Gastroesophageal sphincter (tissue), 4 donors: ENCODE measurements around the gene PGP. TPM values are rescaled to one million over a fixed set of nuclear protein-coding genes. Genes with fewer than 3 reads are reported as not detected.

Source experiments
- ATAC-seq: fragments of 150-250 bp; one replicate; pipeline ENCODE4 v1.9.1; 2016; ENCODE audit warnings: mild to moderate bottlenecking, moderate library complexity
- H3K27ac ChIP-seq, 4 donors: fragments of 200-600 bp; sonication (generic) in 3 of 4; 1 replicate in 3 of 4; 2 replicates in 1 of 4; pipeline ENCODE4 v1.5.1; 2016 to 2019
- H3K27me3 ChIP-seq: fragments of 200-600 bp; sonication (generic); one replicate; pipeline ENCODE4 v1.5.1; 2019
- H3K36me3 ChIP-seq, 2 donors: fragments of 200-600 bp; sonication (generic); one replicate each; pipeline ENCODE4 v1.5.1; 2019; ENCODE audit warnings: control low read depth in 1 of 2
- H3K4me1 ChIP-seq, 3 donors: fragments of 200-600 bp; sonication (generic); 1 replicate in 2 of 3; 2 replicates in 1 of 3; pipeline ENCODE4 v1.5.1; 2016 to 2019; ENCODE audit warnings: control low read depth in 2 of 3
- H3K4me3 ChIP-seq, 2 donors: fragments of 200-600 bp; sonication (generic); one replicate each; pipeline ENCODE4 v1.5.1; 2019; ENCODE audit warnings: mild to moderate bottlenecking in 1 of 2, moderate library complexity in 1 of 2
- H3K9me3 ChIP-seq, 3 donors: fragments of 200-600 bp; sonication (generic); one replicate each; pipeline ENCODE4 v1.5.1; 2017 to 2019; ENCODE audit warnings: control low read depth in 2 of 3
- CTCF ChIP-seq, 4 experiments: fragments of 200-600 bp in 2 of 4; fragments of 450-650 bp in 2 of 4; sonication (generic) in 1 of 4; IDR thresholded peaks; one replicate each; pipeline ENCODE4 v1.5.1; 2017 to 2019; ENCODE audit warnings: antibody characterized with exemption in 4 of 4, mild to moderate bottlenecking in 2 of 4, moderate library complexity in 2 of 4
- EP300 ChIP-seq: sonication (generic); formaldehyde crosslinking; IDR thresholded peaks from one replicate; pipeline ENCODE4 v1.6.1; 2017; ENCODE audit warnings: antibody characterized with exemption, mild to moderate bottlenecking
- POLR2A ChIP-seq, 2 donors: fragments of 450-650 bp; IDR thresholded peaks; one replicate each; pipeline ENCODE4 v1.6.1; 2017; ENCODE audit warnings: antibody characterized with exemption in 2 of 2, mild to moderate bottlenecking in 2 of 2, moderate library complexity in 1 of 2
- POLR2AphosphoS5 ChIP-seq: sonication (generic); formaldehyde crosslinking; IDR thresholded peaks from one replicate; pipeline ENCODE4 v1.6.1; 2017; ENCODE audit warnings: antibody characterized with exemption
- WGBS, 2 donors: methylation state at CpG; one replicate each; pipeline ENCODE4 v1.1.5; 2018; ENCODE audit warnings: low coverage in 1 of 2; 5-methylcytosine and 5-hydroxymethylcytosine counted together
- total RNA-seq, 4 donors: library from RNA; depleted of rRNA; stranded (reverse); fragments of >200 nt; gene quantifications; one replicate each; pipeline ENCODE4 v1.1.0, GENCODE V29; 2016

Gene PGP
- total RNA-seq, 4 donors from 2014 or later = 7.6 to 17.3 (median 12.5) TPM

- Histone ChIP-seq H3K9me3 (no peaks in the 10 kb centered on the region), H3K27me3 (no peaks in the 10 kb centered on the region), H3K36me3 (no peaks in the 10 kb centered on the region), H3K4me1 (no peaks in the 10 kb centered on the region), H3K4me3 (no peak overlapping the region), H3K27ac (no peak overlapping the region)
- WGBS, 2 donors = 80% methylated on average over 1 of the region's 17 CpGs; no CpG with 5 or more reads in 1 of the 2 donors
- no peak for ATAC-seq
- TF ChIP-seq POLR2A (IDR thresholded peaks at IDR 0.05) = no peak
- TF ChIP-seq EP300 = no peak
- no peak for TF ChIP-seq CTCF (IDR thresholded peaks at IDR 0.05)
- no peak for TF ChIP-seq POLR2AphosphoS5
Observed at GRCh38 chr16:2187212-2187611, 27.4 kb downstream of the PGP start.

GRCh38 chr16:2186505-2186904 is 28.1 kb downstream of the PGP start:
- no peak for ATAC-seq
- H3K27ac ChIP-seq = no peak overlapping the region
- no peaks in the 10 kb centered on the region for H3K4me1 ChIP-seq
- H3K36me3 ChIP-seq = no peaks in the 10 kb centered on the region
- no peaks in the 10 kb centered on the region for H3K9me3 ChIP-seq
- H3K27me3 ChIP-seq = no peaks in the 10 kb centered on the region
- H3K4me3 ChIP-seq = no peak overlapping the region
- WGBS, 2 donors = no CpG with 5 or more reads among the region's 20 CpGs
- TF ChIP-seq POLR2AphosphoS5 (no peak), POLR2A (IDR thresholded peaks at IDR 0.05) (no peak), CTCF (IDR thresholded peaks at IDR 0.05) (no peak), EP300 (no peak)

- no peak overlapping the region for H3K4me3 ChIP-seq
- no peaks in the 10 kb centered on the region for H3K27me3 ChIP-seq
- H3K4me1 ChIP-seq = no peaks in the 10 kb centered on the region
- H3K9me3 ChIP-seq = no peaks in the 10 kb centered on the region
- 92 to 97% methylated on average over 11 to 12 of the region's 13 CpGs for whole genome bisulfite sequencing, 2 donors
- no peak for ATAC-seq
- no peaks in the 10 kb centered on the region for H3K36me3 ChIP-seq
- H3K27ac ChIP-seq = no peak overlapping the region
- TF ChIP-seq EP300 (no peak), CTCF (IDR thresholded peaks at IDR 0.05) (no peak), POLR2AphosphoS5 (no peak), POLR2A (IDR thresholded peaks at IDR 0.05) (no peak)
Observed at GRCh38 chr16:2186064-2186463, 28.6 kb downstream of the PGP start.

GRCh38 chr16:2184962-2185361 is 29.7 kb downstream of the PGP start:
- no peaks in the 10 kb centered on the region for H3K9me3 ChIP-seq
- 100% methylated on average over 1 of the region's 20 CpGs; no CpG with 5 or more reads in 1 of the 2 donors for WGBS, 2 donors
- H3K36me3 ChIP-seq = no peaks in the 10 kb centered on the region
- ATAC-seq = no peak
- no peak for TF ChIP-seq CTCF (IDR thresholded peaks at IDR 0.05)
- TF ChIP-seq POLR2AphosphoS5 = no peak
- TF ChIP-seq POLR2A (IDR thresholded peaks at IDR 0.05) = no peak
- no peak for TF ChIP-seq EP300
- H3K27me3 ChIP-seq = no peaks in the 10 kb centered on the region
- no peaks in the 10 kb centered on the region for H3K4me1 ChIP-seq
- H3K4me3 ChIP-seq = no peak overlapping the region
- H3K27ac ChIP-seq = no peak overlapping the region

GRCh38 chr16:2184346-2184745 is 30.3 kb downstream of the PGP start:
- H3K27me3 ChIP-seq = peaks cover 4% of the 10 kb centered on the region
- WGBS, 2 donors = no CpG with 5 or more reads among the region's 19 CpGs
- no peaks in the 10 kb centered on the region for H3K36me3 ChIP-seq
- TF ChIP-seq CTCF (IDR thresholded peaks at IDR 0.05) (no peak), EP300 (no peak), POLR2AphosphoS5 (no peak), POLR2A (IDR thresholded peaks at IDR 0.05) (no peak)
- no peak for ATAC-seq
- H3K9me3 ChIP-seq = no peaks in the 10 kb centered on the region
- H3K4me1 ChIP-seq = no peaks in the 10 kb centered on the region
- H3K4me3 ChIP-seq = no peak overlapping the region
- no peak overlapping the region for H3K27ac ChIP-seq
